Vagina (tissue), 2 donors: ENCODE measurements around the gene SLC39A11. TPM values are rescaled to one million over a fixed set of nuclear protein-coding genes. Genes with fewer than 3 reads are reported as not detected.
"Not testable (repeated sequence)": the region's sequence is repeated elsewhere in the genome, so short reads cannot be mapped to it uniquely, and the experiment has no call there.

Source experiments
- DNase-seq, 2 donors: peaks; one replicate each; pipeline ENCODE4 v3.0.0-alpha.2; 2017; ENCODE audit errors: extremely low spot score in 2 of 2
- H3K27ac ChIP-seq: fragments of 200-600 bp; sonication (generic); one replicate; pipeline ENCODE4 v1.5.1; 2019
- H3K27me3 ChIP-seq: fragments of 200-600 bp; sonication (generic); one replicate; pipeline ENCODE4 v1.5.1; 2019
- H3K36me3 ChIP-seq, 2 donors: fragments of 200-600 bp; sonication (generic); one replicate each; pipeline ENCODE4 v1.5.1; 2017 to 2019
- H3K4me1 ChIP-seq: fragments of 200-600 bp; sonication (generic); one replicate; pipeline ENCODE4 v1.5.1; 2019
- H3K4me3 ChIP-seq, 2 donors: fragments of 200-600 bp; sonication (generic); 1 replicate in 1 of 2; 2 replicates in 1 of 2; pipeline ENCODE4 v1.5.1; 2016 to 2019
- H3K9me3 ChIP-seq: fragments of 200-600 bp; sonication (generic); one replicate; pipeline ENCODE4 v1.5.1; 2019
- CTCF ChIP-seq, 3 experiments: fragments of 450-650 bp in 2 of 3; fragments of 200-600 bp in 1 of 3; sonication (generic) in 1 of 3; IDR thresholded peaks; one replicate each; pipeline ENCODE4 v1.5.1; 2017 to 2019; ENCODE audit warnings: antibody characterized with exemption in 3 of 3, mild to moderate bottlenecking in 2 of 3, moderate library complexity in 2 of 3
- POLR2A ChIP-seq, 2 donors: fragments of 450-650 bp; IDR thresholded peaks; one replicate each; pipeline ENCODE4 v1.6.1; 2017; ENCODE audit warnings: antibody characterized with exemption in 2 of 2, mild to moderate bottlenecking in 2 of 2, moderate library complexity in 2 of 2
- POLR2AphosphoS5 ChIP-seq, 2 donors: sonication (generic); formaldehyde crosslinking; IDR thresholded peaks; one replicate each; pipeline ENCODE4 v1.9.0; 2017; ENCODE audit warnings: antibody characterized with exemption in 2 of 2, mild to moderate bottlenecking in 2 of 2, low read depth in 1 of 2; ENCODE audit not compliant: insufficient read depth in 1 of 2
- intact Hi-C: fragments of 100-400 bp; cut with DNase I; formaldehyde crosslinking; loops from one replicate; pipeline ENCODE4 v1.15.1; 2023
- total RNA-seq: library from RNA; depleted of rRNA; stranded (reverse); fragments of >200 nt; gene quantifications from one replicate; pipeline ENCODE4 v1.2.3, GENCODE V29; 2016

SLC39A11 gene
- total RNA-seq, 1 donor from 2014 or later, result 22.6 TPM

- Histone ChIP-seq H3K4me3 (no peak overlapping the region), H3K27ac (no peak overlapping the region), H3K27me3 (no peaks in the 10 kb centered on the region), H3K36me3 (no peaks in the 10 kb centered on the region), H3K9me3 (no peaks in the 10 kb centered on the region), H3K4me1 (no peaks in the 10 kb centered on the region)
- no peak for DNase-seq
- TF ChIP-seq POLR2AphosphoS5 (IDR thresholded peaks at IDR 0.05; ENCODE audit: insufficient read depth in 1 of 2, low read depth in 1 of 2) (no peak), POLR2A (IDR thresholded peaks at IDR 0.05) (no peak), CTCF (IDR thresholded peaks at IDR 0.05) (no peak)
- intact Hi-C loops, result no loop called here
These were observed 191.4 kb downstream of the SLC39A11 start for GRCh38 chr17:72901083-72901482.

GRCh38 chr17:72900654-72900971 is 191.9 kb downstream of the SLC39A11 start:
- H3K27me3 ChIP-seq, result no peaks in the 10 kb centered on the region
- H3K36me3 ChIP-seq, result no peaks in the 10 kb centered on the region
- H3K4me3 ChIP-seq, result no peak overlapping the region
- no peaks in the 10 kb centered on the region for H3K4me1 ChIP-seq
- intact Hi-C loops, result no loop called here
- H3K9me3 ChIP-seq, result no peaks in the 10 kb centered on the region
- no peak for DNase-seq
- no peak for TF ChIP-seq POLR2A (IDR thresholded peaks at IDR 0.05)
- TF ChIP-seq CTCF (IDR thresholded peaks at IDR 0.05), result no peak
- TF ChIP-seq POLR2AphosphoS5 (IDR thresholded peaks at IDR 0.05; ENCODE audit: insufficient read depth in 1 of 2, low read depth in 1 of 2), result no peak
- H3K27ac ChIP-seq, result no peak overlapping the region

GRCh38 chr17:72898725-72899124 is 193.8 kb downstream of the SLC39A11 start:
- Histone ChIP-seq H3K36me3 (no peaks in the 10 kb centered on the region), H3K27me3 (no peaks in the 10 kb centered on the region), H3K9me3 (no peaks in the 10 kb centered on the region), H3K4me3 (no peak overlapping the region), H3K4me1 (no peaks in the 10 kb centered on the region), H3K27ac (no peak overlapping the region)
- DNase-seq, result no peak
- TF ChIP-seq CTCF (IDR thresholded peaks at IDR 0.05) (no peak), POLR2A (IDR thresholded peaks at IDR 0.05) (no peak), POLR2AphosphoS5 (IDR thresholded peaks at IDR 0.05; ENCODE audit: insufficient read depth in 1 of 2, low read depth in 1 of 2) (no peak)
- intact Hi-C loops, result no loop called here

- H3K27me3 ChIP-seq, DNase-seq, H3K27ac ChIP-seq, H3K36me3 ChIP-seq, H3K9me3 ChIP-seq, H3K4me1 ChIP-seq, H3K4me3 ChIP-seq, intact Hi-C loops: not testable (repeated sequence)
These were observed 196.2 kb downstream of the SLC39A11 start for GRCh38 chr17:72896288-72896687.

GRCh38 chr17:72891627-72892026 is 200.9 kb downstream of the SLC39A11 start:
- Histone ChIP-seq H3K27ac (no peak overlapping the region), H3K27me3 (no peaks in the 10 kb centered on the region), H3K36me3 (no peaks in the 10 kb centered on the region), H3K4me3 (no peak overlapping the region), H3K9me3 (no peaks in the 10 kb centered on the region), H3K4me1 (no peaks in the 10 kb centered on the region)
- intact Hi-C loops, result no loop called here
- TF ChIP-seq CTCF (IDR thresholded peaks at IDR 0.05) (no peak), POLR2AphosphoS5 (IDR thresholded peaks at IDR 0.05; ENCODE audit: insufficient read depth in 1 of 2, low read depth in 1 of 2) (no peak), POLR2A (IDR thresholded peaks at IDR 0.05) (no peak)
- no peak for DNase-seq

- intact Hi-C loops, result no loop called here
- H3K27ac ChIP-seq, result no peak overlapping the region
- H3K36me3 ChIP-seq, result no peaks in the 10 kb centered on the region
- no peak for TF ChIP-seq CTCF (IDR thresholded peaks at IDR 0.05)
- no peak for TF ChIP-seq POLR2A (IDR thresholded peaks at IDR 0.05)
- no peak for TF ChIP-seq POLR2AphosphoS5 (IDR thresholded peaks at IDR 0.05; ENCODE audit: insufficient read depth in 1 of 2, low read depth in 1 of 2)
- H3K9me3 ChIP-seq, result no peaks in the 10 kb centered on the region
- H3K27me3 ChIP-seq, result no peaks in the 10 kb centered on the region
- H3K4me1 ChIP-seq, result no peaks in the 10 kb centered on the region
- H3K4me3 ChIP-seq, result no peak overlapping the region
- DNase-seq, result no peak
These were observed 201.8 kb downstream of the SLC39A11 start for GRCh38 chr17:72890711-72891110.
